Mesenchymal stem cell (in vitro differentiated cells and primary cell): ENCODE data around the gene SEMA4F.

Experiments
- DNase-seq: peaks from one replicate; pipeline ENCODE4 v3.0.0-alpha.2; 2013
- H2AFZ ChIP-seq: one replicate; pipeline ENCODE4 v1.6.1; 2013; ENCODE audit warnings: low read depth, mild to moderate bottlenecking, control low read depth, inconsistent platforms, low read length, moderate library complexity
- H2AK5ac ChIP-seq: 2 replicates; pipeline ENCODE4 v1.6.1; 2013; ENCODE audit warnings: low read length, moderate library complexity, mild to moderate bottlenecking, inconsistent platforms; ENCODE audit not compliant: severe bottlenecking
- H2BK120ac ChIP-seq: one replicate; pipeline ENCODE4 v1.6.1; 2013; ENCODE audit warnings: low read depth, mild to moderate bottlenecking, inconsistent platforms, low read length, moderate library complexity
- H2BK12ac ChIP-seq, 2 experiments: one replicate each; pipeline ENCODE4 v1.6.1; 2013; ENCODE audit warnings: inconsistent platforms in 2 of 2, low read length in 2 of 2, mild to moderate bottlenecking in 2 of 2, moderate library complexity in 2 of 2, control low read depth in 1 of 2
- H2BK15ac ChIP-seq: one replicate; pipeline ENCODE4 v1.6.1; 2013; ENCODE audit warnings: mild to moderate bottlenecking, low read depth, inconsistent platforms; ENCODE audit not compliant: poor library complexity, severe bottlenecking
- H2BK5ac ChIP-seq: 2 replicates; pipeline ENCODE4 v1.6.1; 2013; ENCODE audit warnings: low read depth, mild to moderate bottlenecking, low read length, control low read depth, inconsistent platforms; ENCODE audit not compliant: poor library complexity, severe bottlenecking
- H3K14ac ChIP-seq, 2 experiments: one replicate each; pipeline ENCODE4 v1.6.1; 2013; ENCODE audit warnings: inconsistent platforms in 2 of 2, low read length in 2 of 2, control low read depth in 1 of 2, mild to moderate bottlenecking in 1 of 2, moderate library complexity in 1 of 2
- H3K18ac ChIP-seq, 2 experiments: one replicate each; pipeline ENCODE4 v1.6.1; 2013; ENCODE audit warnings: inconsistent platforms in 2 of 2, low read length in 2 of 2, control low read depth in 1 of 2, low read depth in 1 of 2, mild to moderate bottlenecking in 1 of 2
- H3K23ac ChIP-seq, 2 experiments: one replicate each; pipeline ENCODE4 v1.6.1; 2013; ENCODE audit warnings: inconsistent platforms in 2 of 2, low read length in 2 of 2, mild to moderate bottlenecking in 2 of 2, moderate library complexity in 2 of 2, control low read depth in 1 of 2
- H3K27ac ChIP-seq: 2 replicates; pipeline ENCODE4 v1.5.1; 2013; ENCODE audit warnings: mild to moderate bottlenecking, moderate library complexity, low read length, control low read depth, inconsistent platforms; ENCODE audit not compliant: poor library complexity, severe bottlenecking
- H3K27me3 ChIP-seq, 2 experiments: 2 replicates each; pipeline versions ENCODE4 v1.6.1 to v1.7.0; 2013; ENCODE audit warnings: low read length in 2 of 2, mild to moderate bottlenecking in 2 of 2, moderate library complexity in 2 of 2, control low read depth in 1 of 2, inconsistent platforms in 1 of 2; ENCODE audit not compliant: control insufficient read depth in 1 of 2, insufficient read depth in 1 of 2
- H3K36me3 ChIP-seq, 2 experiments: 2 replicates each; pipeline versions ENCODE4 v1.6.1 to v1.7.0; 2013; ENCODE audit warnings: low read length in 2 of 2, control low read depth in 1 of 2, inconsistent platforms in 1 of 2, low read depth in 1 of 2, mild to moderate bottlenecking in 1 of 2; ENCODE audit not compliant: insufficient read depth in 2 of 2, control insufficient read depth in 1 of 2
- H3K4ac ChIP-seq, 2 experiments: one replicate each; pipeline ENCODE4 v1.6.1; 2013; ENCODE audit warnings: inconsistent platforms in 2 of 2, low read length in 2 of 2, mild to moderate bottlenecking in 2 of 2, moderate library complexity in 2 of 2, control low read depth in 1 of 2, low read depth in 1 of 2
- H3K4me1 ChIP-seq: 2 replicates; pipeline ENCODE4 v1.6.1; 2013; ENCODE audit warnings: low read depth, low read length, control low read depth; ENCODE audit not compliant: control insufficient read depth, insufficient read depth
- H3K4me2 ChIP-seq: 2 replicates; pipeline ENCODE4 v1.6.1; 2013; ENCODE audit warnings: low read length, mild to moderate bottlenecking, inconsistent platforms; ENCODE audit not compliant: poor library complexity, severe bottlenecking
- H3K4me3 ChIP-seq, 2 experiments: 2 replicates each; pipeline versions ENCODE4 v1.5.1 to v1.7.0; 2013; ENCODE audit warnings: low read length in 2 of 2, mild to moderate bottlenecking in 2 of 2, control low read depth in 1 of 2, low read depth in 1 of 2; ENCODE audit not compliant: insufficient read depth in 1 of 2
- H3K79me1 ChIP-seq: replicated peaks from 2 replicates; pipeline ENCODE4 v1.6.1; 2013; ENCODE audit warnings: mild to moderate bottlenecking, control low read depth, low read length, inconsistent platforms; ENCODE audit not compliant: poor library complexity, severe bottlenecking
- H3K9ac ChIP-seq: 2 replicates; pipeline ENCODE4 v1.7.0; 2013; ENCODE audit warnings: mild to moderate bottlenecking, low read length, moderate library complexity
- H3K9me3 ChIP-seq: 2 replicates; pipeline ENCODE4 v1.7.0; 2013; ENCODE audit warnings: mild to moderate bottlenecking, low read length; ENCODE audit not compliant: control insufficient read depth
- H4K8ac ChIP-seq: one replicate; pipeline ENCODE4 v1.6.1; 2013; ENCODE audit warnings: inconsistent platforms, mild to moderate bottlenecking, low read length, moderate library complexity
- H4K91ac ChIP-seq: one replicate; pipeline ENCODE4 v1.6.1; 2013; ENCODE audit warnings: mild to moderate bottlenecking, low read length, inconsistent platforms
- WGBS: methylation state at CpG from one replicate; pipeline ENCODE4 v1.1.7; 2013; ENCODE audit warnings: mixed read lengths; 5-methylcytosine and 5-hydroxymethylcytosine counted together

SEMA4F gene

GRCh38 chr2:74707837-74708236, 53.8 kb downstream of the SEMA4F start:
- H3K23ac ChIP-seq: no peak overlapping the region
- no peak overlapping the region for H3K4me2 ChIP-seq
- no peaks in the 10 kb centered on the region for H3K9me3 ChIP-seq
- peaks cover 2% of the 10 kb centered on the region for H3K4me1 ChIP-seq
- WGBS: 93% methylated on average over 3 of the region's 3 CpGs
- no peak overlapping the region for H4K91ac ChIP-seq
- DNase-seq: no peak
- no peak overlapping the region for H3K18ac ChIP-seq
- no peak overlapping the region for H2BK15ac ChIP-seq
- H2BK5ac ChIP-seq: no peak overlapping the region
- no peak overlapping the region for H3K4ac ChIP-seq
- H3K9ac ChIP-seq: no peak overlapping the region
- H3K36me3 ChIP-seq: no peaks in the 10 kb centered on the region
- H2AFZ ChIP-seq: no peak overlapping the region
- no peak overlapping the region for H3K27ac ChIP-seq
- no peak overlapping the region for H2BK120ac ChIP-seq
- no peak overlapping the region for H2BK12ac ChIP-seq
- no peak overlapping the region for H3K4me3 ChIP-seq
- H4K8ac ChIP-seq: no peak overlapping the region
- no peaks in the 10 kb centered on the region for H3K79me1 ChIP-seq
- H2AK5ac ChIP-seq: no peak overlapping the region
- H3K14ac ChIP-seq: no peak overlapping the region
- peaks cover 0 to 19% of the 10 kb centered on the region in 2 experiments for H3K27me3 ChIP-seq

- H4K91ac ChIP-seq: no peak overlapping the region
- H2BK120ac ChIP-seq: no peak overlapping the region
Observed at GRCh38 chr2:74708296-74708695, 54.2 kb downstream of the SEMA4F start.

GRCh38 chr2:74708883-74709282, 54.8 kb downstream of the SEMA4F start:
- DNase-seq: peak; percentile 51
- H4K8ac ChIP-seq: no peak overlapping the region
- 100% methylated on average over 1 of the region's 4 CpGs for WGBS
- H3K14ac ChIP-seq: no peak overlapping the region
- no peak overlapping the region for H2BK120ac ChIP-seq
- no peak overlapping the region for H3K23ac ChIP-seq
- no peak overlapping the region for H2BK12ac ChIP-seq
- H2AK5ac ChIP-seq: no peak overlapping the region
- no peaks in the 10 kb centered on the region for H3K79me1 ChIP-seq
- H3K9ac ChIP-seq: peak overlapping the region; percentile 30
- H3K27ac ChIP-seq: no peak overlapping the region
- no peak overlapping the region for H4K91ac ChIP-seq
- no peak overlapping the region for H3K4ac ChIP-seq
- H2BK5ac ChIP-seq: no peak overlapping the region
- no peak overlapping the region for H3K4me3 ChIP-seq
- H3K9me3 ChIP-seq: no peaks in the 10 kb centered on the region
- no peaks in the 10 kb centered on the region for H3K36me3 ChIP-seq
- peaks cover 0 to 17% of the 10 kb centered on the region in 2 experiments for H3K27me3 ChIP-seq
- no peak overlapping the region for H3K4me2 ChIP-seq
- H2AFZ ChIP-seq: no peak overlapping the region
- H3K18ac ChIP-seq: no peak overlapping the region
- no peak overlapping the region for H2BK15ac ChIP-seq
- H3K4me1 ChIP-seq: peaks cover 2% of the 10 kb centered on the region

More at GRCh38 chr2:74708296-74708695, 54.2 kb downstream of the SEMA4F start:
- Histone ChIP-seq H3K9ac (no peak overlapping the region), H3K14ac (no peak overlapping the region), H3K36me3 (no peaks in the 10 kb centered on the region), H3K27ac (no peak overlapping the region), H3K27me3 (peaks cover 0 to 19% of the 10 kb centered on the region in 2 experiments), H3K23ac (no peak overlapping the region), H2BK12ac (peak overlapping the region in 1 of 2 experiments; percentile 54), H2BK15ac (no peak overlapping the region), H2BK5ac (no peak overlapping the region), H2AFZ (no peak overlapping the region), H4K8ac (no peak overlapping the region), H3K4me3 (no peak overlapping the region), H3K9me3 (no peaks in the 10 kb centered on the region), H3K79me1 (no peaks in the 10 kb centered on the region), H3K4me1 (peaks cover 2% of the 10 kb centered on the region), H3K4me2 (no peak overlapping the region), H3K18ac (peak overlapping the region in 1 of 2 experiments; percentile 11), H2AK5ac (no peak overlapping the region), H3K4ac (no peak overlapping the region)
- peak; percentile 7 for DNase-seq

- Histone ChIP-seq H2BK12ac (peak overlapping the region in 1 of 2 experiments; percentile 42), H3K9ac (no peak overlapping the region), H3K27ac (no peak overlapping the region), H2BK5ac (no peak overlapping the region), H2BK120ac (no peak overlapping the region), H3K4ac (no peak overlapping the region), H3K4me2 (no peak overlapping the region), H3K79me1 (no peaks in the 10 kb centered on the region), H3K4me1 (peaks cover 8% of the 10 kb centered on the region), H3K27me3 (peaks cover 0 to 34% of the 10 kb centered on the region in 2 experiments), H3K36me3 (no peaks in the 10 kb centered on the region), H4K91ac (no peak overlapping the region), H3K9me3 (no peaks in the 10 kb centered on the region), H2BK15ac (no peak overlapping the region), H3K4me3 (no peak overlapping the region), H3K14ac (no peak overlapping the region), H4K8ac (no peak overlapping the region), H2AFZ (no peak overlapping the region), H3K18ac (no peak overlapping the region), H2AK5ac (no peak overlapping the region), H3K23ac (no peak overlapping the region)
- 98% methylated on average over 9 of the region's 9 CpGs for whole genome bisulfite sequencing
- DNase-seq: no peak
Observed at GRCh38 chr2:74712223-74713053, 58.4 kb downstream of the SEMA4F start.
